HEK293T (cell line): ENCODE data around the gene C10orf105.

Source experiments
- SP1 ChIP-seq: fragments of 450-650 bp; IDR thresholded peaks from 2 replicates; pipeline ENCODE4 v1.6.1; 2017
- ZNF384 ChIP-seq: fragments of 450-650 bp; IDR thresholded peaks from 2 replicates; pipeline ENCODE4 v1.6.1; 2016

- TF ChIP-seq SP1 (no peak), ZNF384 (no peak)
Observed at GRCh38 chr10:71667387-71667752, 52.2 kb downstream of the C10orf105 start.
